ENCODE measurements around the gene GDPD4.

GDPD4 gene

GRCh38 chr11:77175869-77176539, 125.5 kb downstream of the GDPD4 start:
- no peak for DNase-seq (ENCODE audit: low read depth)

GRCh38 chr11:77175021-77175842, 126.3 kb downstream of the GDPD4 start:
- no peak for DNase-seq (ENCODE audit: low read depth)

- DNase-seq (ENCODE audit: low read depth), result no peak
Measured at GRCh38 chr11:77174559-77174958, 126.9 kb downstream of the GDPD4 start.

DNA sequence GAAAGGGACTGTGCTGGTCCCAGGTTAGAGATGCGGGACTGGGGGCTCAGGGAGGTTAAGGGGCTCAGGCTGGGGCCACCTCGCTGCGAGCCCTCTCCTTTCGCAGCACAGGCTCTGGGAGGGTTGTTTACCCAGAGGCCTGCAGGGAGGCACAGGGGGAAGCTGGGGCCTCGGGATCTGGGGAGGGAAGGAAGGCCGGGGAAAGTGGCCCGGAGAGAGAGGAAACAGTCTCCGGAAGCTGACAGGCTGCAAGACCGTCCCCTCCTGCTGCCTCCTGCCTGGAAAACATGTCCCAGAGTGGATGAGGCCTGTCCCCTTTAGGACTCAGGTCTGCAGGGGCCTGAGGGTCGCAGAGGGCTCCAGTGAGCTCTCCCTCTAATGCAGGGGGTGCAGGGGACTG, 128.0 kb downstream of the GDPD4 start:
- no peak for DNase-seq (ENCODE audit: low read depth)

DNA sequence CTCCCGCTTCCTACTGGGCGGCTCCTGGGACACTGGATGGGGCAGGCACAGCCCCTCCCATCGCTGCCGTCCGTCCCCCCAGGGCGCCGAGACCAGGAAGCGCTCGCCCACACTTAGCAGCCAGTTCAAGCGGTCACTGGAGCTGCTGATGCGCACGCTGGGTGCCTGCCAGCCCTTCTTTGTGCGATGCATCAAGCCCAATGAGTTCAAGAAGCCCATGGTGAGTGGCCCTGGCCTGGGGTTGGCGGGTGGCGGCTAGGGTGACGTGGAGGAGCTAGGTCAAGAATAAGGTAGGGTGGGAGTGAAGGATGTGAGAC, 128.9 kb downstream of the GDPD4 start:
- no peak for DNase-seq (ENCODE audit: low read depth)

DNA sequence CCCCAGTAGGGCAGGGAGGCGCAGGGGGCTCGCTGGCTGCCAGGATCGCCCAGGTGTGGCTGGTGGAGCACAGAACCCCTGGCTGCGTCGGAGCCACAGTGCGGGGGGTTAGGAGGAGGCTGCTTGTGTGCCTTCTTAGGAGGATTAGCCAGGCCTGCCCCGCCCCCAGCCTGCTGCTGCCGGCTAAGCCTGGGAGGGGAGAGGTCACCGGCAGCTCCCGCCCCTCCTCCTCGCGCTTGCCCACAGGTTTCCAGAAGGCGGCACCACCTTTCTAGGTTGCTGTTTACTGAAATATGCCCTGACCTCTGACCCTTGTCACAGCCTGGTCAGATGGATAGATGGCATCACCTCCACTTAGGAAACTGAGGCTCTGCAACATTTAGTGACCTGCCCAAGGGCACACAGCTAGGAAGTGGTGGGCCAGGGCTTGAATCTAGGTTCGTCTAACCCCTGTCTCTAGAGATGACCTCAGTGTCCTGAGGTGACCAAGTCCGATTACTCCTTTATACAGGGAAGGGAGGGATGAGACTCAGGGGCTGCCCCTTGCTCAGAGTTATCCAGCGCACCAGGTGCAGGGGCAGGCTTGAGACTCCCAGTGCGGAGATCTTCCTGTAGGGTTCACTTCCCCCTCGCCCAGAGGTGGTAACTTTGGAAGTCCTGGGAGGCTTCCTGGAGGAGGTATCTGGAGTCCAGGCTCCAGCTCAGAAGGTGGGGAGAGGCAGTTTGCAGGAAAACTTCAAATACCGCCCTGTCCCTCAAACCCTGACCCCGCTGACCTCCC, 129.4 kb downstream of the GDPD4 start:
- DNase-seq (ENCODE audit: low read depth), result no peak

DNA sequence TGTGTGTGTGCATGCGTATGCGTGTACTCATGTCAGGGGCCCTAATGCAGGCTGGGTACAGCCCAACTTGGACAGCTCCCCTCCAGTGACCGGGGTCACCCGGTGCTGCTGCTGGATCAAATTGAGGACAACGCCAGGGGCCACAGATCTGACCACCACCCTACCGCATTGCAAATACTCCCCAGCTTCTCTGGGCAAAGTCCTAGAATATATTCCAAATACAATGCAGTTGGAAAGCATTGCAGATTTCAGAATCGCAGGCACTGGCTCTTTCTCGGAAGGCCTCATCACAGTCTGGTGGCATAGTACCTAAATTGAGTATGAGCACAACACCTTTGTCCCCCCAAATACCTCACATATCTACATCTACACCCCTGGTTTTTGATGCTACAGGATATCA, 130.2 kb downstream of the GDPD4 start:
- no peak for DNase-seq (ENCODE audit: low read depth)

- no peak for DNase-seq (ENCODE audit: low read depth)
Measured at GRCh38 chr11:77170107-77170506, 131.4 kb downstream of the GDPD4 start.

GRCh38 chr11:77167791-77168190, 133.7 kb downstream of the GDPD4 start:
- DNase-seq (ENCODE audit: low read depth), result no peak

GRCh38 chr11:77167111-77167626, 134.3 kb downstream of the GDPD4 start:
- no peak for DNase-seq (ENCODE audit: low read depth)
